K562 (cell line): Measurements from ENCODE around the gene FAM222A. TPM values are rescaled to one million over a fixed set of nuclear protein-coding genes. Genes with fewer than 3 reads are reported as not detected.

ENCODE experiments used
- ATAC-seq: fragments of 200-7000 bp; cut with Tn5 transposase; 3 replicates; pipeline ENCODE4 v1.9.1; 2020; ENCODE audit warnings: moderate library complexity
- BruUV-seq: library from RNA; stranded (reverse); fragments of 400-500 nt; replicated peaks from 2 replicates; lab custom pipeline; 2021; lab: Mats Ljungman, UMichigan
- CTCF ChIA-PET: fragments of 300-600 bp; formaldehyde crosslinking; extraction: SDS; loops from one replicate; lab custom pipeline; 2021; ENCODE audit warnings: low intra/inter-chr PET ratio; lab: Yijun Ruan, JAX
- POLR2A ChIA-PET: fragments of 300-600, 350-650 bp; sonication (Branson Sonifier 250); formaldehyde crosslinking; extraction: SDS; loops from one replicate; lab custom pipeline; 2021; ENCODE audit warnings: antibody characterized with exemption, inconsistent platforms; lab: Yijun Ruan, JAX
- DNase-seq, 4 experiments: peaks; one replicate each; pipeline versions ENCODE4 v3.0.0 to v3.0.0-alpha.2; 2011 to 2018; ENCODE audit warnings: low spot score in 3 of 4, mixed read lengths in 3 of 4; ENCODE audit errors: extremely low read depth in 1 of 4
- FAIRE-seq: peaks from 2 replicates; lab custom pipeline; 2011; peaks lifted over from hg19 to GRCh38; lab: Jason Lieb, UNC
- H2AFZ ChIP-seq: 2 replicates; pipeline ENCODE4 v1.6.0; 2011; ENCODE audit warnings: low read depth, low read length, control low read depth, inconsistent platforms
- H3K27ac ChIP-seq: fragments of 200-600 bp; 3 replicates; pipeline ENCODE4 v1.8.0; 2011; ENCODE audit warnings: low read depth, mild to moderate bottlenecking, control low read depth, inconsistent platforms, low read length, moderate library complexity, mixed read lengths; ENCODE audit errors: extremely low read depth
- H3K27me3 ChIP-seq, 2 experiments: fragments of 300-600 bp in 1 of 2; 2 replicates in 1 of 2; 3 replicates in 1 of 2; pipeline versions ENCODE4 v1.6.0 to v1.8.0; 2011; ENCODE audit warnings: inconsistent platforms in 2 of 2, low read length in 2 of 2, mild to moderate bottlenecking in 1 of 2, mixed read lengths in 1 of 2, moderate library complexity in 1 of 2; ENCODE audit not compliant: control insufficient read depth in 2 of 2, insufficient read depth in 2 of 2
- H3K36me3 ChIP-seq: fragments of 300-600 bp; 3 replicates; pipeline ENCODE4 v1.8.0; 2011; ENCODE audit warnings: mild to moderate bottlenecking, low read length, inconsistent platforms; ENCODE audit not compliant: control insufficient read depth, insufficient read depth
- H3K4me1 ChIP-seq, 2 experiments: fragments of 200-600 bp in 1 of 2; replicated peaks in 1 of 2; 2 replicates in 1 of 2; 3 replicates in 1 of 2; pipeline versions ENCODE4 v1.5.1 to v1.8.0; 2011; ENCODE audit warnings: inconsistent platforms in 2 of 2, low read length in 2 of 2, mild to moderate bottlenecking in 1 of 2, mixed read lengths in 1 of 2, moderate library complexity in 1 of 2; ENCODE audit not compliant: control insufficient read depth in 2 of 2, insufficient read depth in 2 of 2
- H3K4me2 ChIP-seq: 2 replicates; pipeline ENCODE4 v1.6.1; 2011; ENCODE audit warnings: low read length, control low read depth, inconsistent platforms, mixed read lengths; ENCODE audit not compliant: insufficient read depth
- H3K4me3 ChIP-seq: fragments of 200-600 bp; sonication (generic), shearing (Covaris generic); 2 replicates; pipeline ENCODE4 v1.5.1; 2016; ENCODE audit warnings: control low read depth, inconsistent platforms
- H3K79me2 ChIP-seq: fragments of 200-600 bp; 3 replicates; pipeline ENCODE4 v1.8.0; 2011; ENCODE audit warnings: low read length, inconsistent platforms; ENCODE audit not compliant: control insufficient read depth, insufficient read depth
- H3K9ac ChIP-seq, 2 experiments: 2 replicates each; pipeline versions ENCODE4 v1.6.0 to v1.6.1; 2011; ENCODE audit warnings: low read depth in 2 of 2, low read length in 2 of 2, control low read depth in 1 of 2, inconsistent platforms in 1 of 2, mild to moderate bottlenecking in 1 of 2, mixed read lengths in 1 of 2; ENCODE audit not compliant: insufficient read depth in 1 of 2
- H3K9me1 ChIP-seq: one replicate; pipeline ENCODE4 v1.6.0; 2011; ENCODE audit warnings: inconsistent platforms, mild to moderate bottlenecking, low read length, moderate library complexity; ENCODE audit not compliant: control insufficient read depth, insufficient read depth
- H3K9me3 ChIP-seq: replicated peaks from 2 replicates; pipeline ENCODE4 v1.5.1; 2011; ENCODE audit warnings: low read depth, low read length, inconsistent platforms; ENCODE audit not compliant: control insufficient read depth, insufficient read depth
- H4K20me1 ChIP-seq: replicated peaks from 2 replicates; pipeline ENCODE4 v1.6.1; 2011; ENCODE audit warnings: low read length, inconsistent platforms, mixed read lengths; ENCODE audit not compliant: control insufficient read depth, insufficient read depth
- EP400 ChIP-seq: fragments of 450-650 bp; IDR thresholded peaks from 2 replicates; pipeline ENCODE4 v1.6.1; 2017; ENCODE audit warnings: antibody characterized with exemption, mild to moderate bottlenecking, moderate library complexity
- FOXK2 ChIP-seq, 2 experiments: fragments of 450-650 bp; IDR thresholded peaks in 1 of 2; conservative IDR thresholded peaks in 1 of 2; 2 replicates each; pipeline ENCODE4 v1.6.1; 2016; ENCODE audit warnings: low read depth in 2 of 2, mild to moderate bottlenecking in 1 of 2
- KLF13 ChIP-seq: fragments of 450-650 bp; IDR thresholded peaks from 2 replicates; pipeline ENCODE4 v1.6.1; 2016; ENCODE audit warnings: missing genetic modification characterization, low read depth, mild to moderate bottlenecking, missing compliant biosample characterization, moderate library complexity, borderline replicate concordance
- MTF1 ChIP-seq: fragments of 250-450 bp; sonication (Bioruptor Pico); IDR thresholded peaks from 2 replicates; pipeline ENCODE4 v1.9.0; 2021; ENCODE audit warnings: moderate library complexity, mild to moderate bottlenecking, inconsistent platforms, borderline replicate concordance
- SMARCA5 ChIP-seq: fragments of 450-650 bp; IDR thresholded peaks from 2 replicates; pipeline ENCODE4 v1.6.1; 2016
- SP1 ChIP-seq: sonication (generic); formaldehyde crosslinking; IDR thresholded peaks from 2 replicates; pipeline ENCODE4 v1.8.1; 2022; ENCODE audit warnings: mild to moderate bottlenecking, missing genetic modification reagents
- ZNF24 ChIP-seq: fragments of 450-650 bp; IDR thresholded peaks from 2 replicates; pipeline ENCODE4 v1.6.1; 2016
- ZNF780A ChIP-seq: fragments of 250-450 bp; sonication (Bioruptor Pico); IDR thresholded peaks from 2 replicates; pipeline ENCODE4 v1.5.0; 2021; ENCODE audit warnings: mild to moderate bottlenecking
- ZSCAN29 ChIP-seq: fragments of 450-650 bp; IDR thresholded peaks from 2 replicates; pipeline ENCODE4 v1.6.1; 2017
- WGBS: fragments of 100-300 bp; shearing (Covaris generic); methylation state at CpG from one replicate; pipeline ENCODE4 v1.1.6; 2016; ENCODE audit warnings: low coverage, mixed read lengths; ENCODE audit not compliant: insufficient coverage; ENCODE audit errors: missing lambda C conversion rate; 5-methylcytosine and 5-hydroxymethylcytosine counted together
- in situ Hi-C: fragments of 300-500 bp; cut with MboI; formaldehyde crosslinking; loops from 4 replicates; pipeline ENCODE4 v1.15.0; 2018; ENCODE audit warnings: inconsistent platforms, mixed read lengths
- intact Hi-C: fragments of 100-400 bp; cut with micrococcal nuclease; formaldehyde crosslinking; loops from 2 replicates; pipeline ENCODE4 v1.14.2; 2022
- polyA plus RNA-seq, 8 experiments: library from polyadenylated mRNA; depleted of rRNA in 4 of 8; stranded (reverse) in 5 of 8; unstranded in 3 of 8; fragments of >200 nt; fragmentation: Nextera tagmentation in 2 of 8; fragmentation: Illumina TruSeq in 1 of 8; extraction: Ambion mirVana in 2 of 8; extraction: Trizol in 1 of 8; gene quantifications; 2 replicates each; pipeline versions ENCODE4 v1.2.1 to v1.2.3, GENCODE V29; 2011 to 2014; ENCODE audit warnings: inconsistent platforms in 1 of 8, missing spikeins in 1 of 8
- total RNA-seq, 7 experiments: library from RNA; depleted of rRNA in 6 of 7; stranded (reverse); fragments of >200 nt in 6 of 7; fragmentation: Illumina TruSeq in 2 of 7; extraction: Trizol in 2 of 7; gene quantifications; 2 replicates each; pipeline versions ENCODE4 v1.2.1 to v1.2.3, GENCODE V29; 2011 to 2021; ENCODE audit warnings: low replicate concordance in 1 of 7
- TF ChIP-seq, protein P1 (sequence below): sonication (generic); formaldehyde crosslinking; IDR thresholded peaks from 2 replicates; pipeline ENCODE4 v1.8.0; 2022; ENCODE audit warnings: missing genetic modification reagents, mild to moderate bottlenecking, moderate library complexity, borderline replicate concordance

Gene FAM222A
- total and polyA plus RNA-seq, 9 of the 15 experiments (the other 6 are each of a cell fraction or from before 2014, with no cell fraction given), result 0.03 to 0.36 (median 0.12) TPM; not detected in 1

- no peak for TF ChIP-seq ZNF24
- TF ChIP-seq, protein P1, sequence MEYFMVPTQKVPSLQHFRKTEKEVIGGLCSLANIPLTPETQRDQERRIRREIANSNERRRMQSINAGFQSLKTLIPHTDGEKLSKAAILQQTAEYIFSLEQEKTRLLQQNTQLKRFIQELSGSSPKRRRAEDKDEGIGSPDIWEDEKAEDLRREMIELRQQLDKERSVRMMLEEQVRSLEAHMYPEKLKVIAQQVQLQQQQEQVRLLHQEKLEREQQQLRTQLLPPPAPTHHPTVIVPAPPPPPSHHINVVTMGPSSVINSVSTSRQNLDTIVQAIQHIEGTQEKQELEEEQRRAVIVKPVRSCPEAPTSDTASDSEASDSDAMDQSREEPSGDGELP, result no peak
- no peak for TF ChIP-seq ZNF780A
- no peak for TF ChIP-seq FOXK2 (conservative IDR thresholded peaks at IDR 0.05 in 1 of 2, IDR thresholded peaks at IDR 0.05 in 1 of 2; ENCODE audit: low read depth in 2 of 2)
- TF ChIP-seq EP400, result no peak
- no peak for TF ChIP-seq SP1
- TF ChIP-seq KLF13 (tag), result no peak
- TF ChIP-seq SMARCA5, result 0 out of 2 replicates have a peak, but pooled peaks have one; percentile 42
These were observed 14.8 kb upstream of the FAM222A start (continued) for GRCh38 chr12:109698820-109699219.

- Histone ChIP-seq H3K4me3 (no peak overlapping the region), H4K20me1 (no peaks in the 10 kb centered on the region; the same call in 1 of the 2 replicates), H3K79me2 (no peaks in the 10 kb centered on the region), H3K4me1 (peaks cover 11 to 14% of the 10 kb centered on the region in 2 experiments; a peak in 3 of 5 replicates), H3K9me1 (peaks cover 3% of the 10 kb centered on the region), H3K36me3 (no peaks in the 10 kb centered on the region), H3K9me3 (no peaks in the 10 kb centered on the region), H3K27ac (no peak overlapping the region), H2AFZ (no peak overlapping the region), H3K9ac (no peak overlapping the region), H3K27me3 (peaks cover 0 to 20% of the 10 kb centered on the region in 2 experiments; a peak in 1 of 5 replicates), H3K4me2 (no peak overlapping the region)
- intact Hi-C loops, result no loop called here
- TF ChIP-seq MTF1 (CRISPR knock-in tag), result no peak
- no peak for TF ChIP-seq ZSCAN29
- in situ Hi-C loops, result no loop called here
- DNase-seq (no peak), ATAC-seq (no peak), FAIRE-seq (no peak)
- no TSS peak for BruUV-seq
- POLR2A ChIA-PET, result no interaction called here
- CTCF ChIA-PET, result no interaction called here
- 2% methylated on average over 6 of the region's 6 CpGs for WGBS
These were observed 12.6 kb upstream of the FAM222A start for GRCh38 chr12:109701064-109701463.
